Natural killer cell (primary cell): ENCODE data around the gene FAT2. TPM values are rescaled to one million over a fixed set of nuclear protein-coding genes. Genes with fewer than 3 reads are reported as not detected.

Experiments used
- ATAC-seq, 3 donors: fragments of 150-1000 bp in 2 of 3; fragments of 200-7000 bp in 1 of 3; cut with Tn5 transposase; 1 replicate in 1 of 3; 2 replicates in 2 of 3; pipeline ENCODE4 v1.10.0; 2021; ENCODE audit warnings: mild to moderate bottlenecking in 2 of 3, moderate library complexity in 2 of 3
- DNase-seq, 2 donors: peaks; one replicate each; pipeline versions ENCODE4 v3.0.0 to v3.0.0-alpha.2; 2013 to 2021; ENCODE audit warnings: mixed read lengths in 1 of 2
- H3K27ac ChIP-seq: one replicate; pipeline ENCODE4 v1.5.1; 2013; ENCODE audit warnings: mild to moderate bottlenecking, low read length
- H3K27me3 ChIP-seq: one replicate; pipeline ENCODE4 v1.6.1; 2013; ENCODE audit warnings: low read length; ENCODE audit not compliant: control insufficient read depth, insufficient read depth
- H3K36me3 ChIP-seq: one replicate; pipeline ENCODE4 v1.6.1; 2013; ENCODE audit warnings: low read length; ENCODE audit not compliant: control insufficient read depth, insufficient read depth
- H3K4me1 ChIP-seq: one replicate; pipeline ENCODE4 v1.6.1; 2013; ENCODE audit warnings: low read length; ENCODE audit not compliant: control insufficient read depth, insufficient read depth
- H3K4me3 ChIP-seq: one replicate; pipeline ENCODE4 v1.5.1; 2013; ENCODE audit warnings: low read length
- H3K9me3 ChIP-seq: one replicate; pipeline ENCODE4 v1.6.1; 2013; ENCODE audit warnings: low read length; ENCODE audit not compliant: control insufficient read depth, insufficient read depth
- H3K27ac Mint-ChIP-seq, 2 donors: one replicate each; pipeline ENCODE4 v1.8.0; 2022; ENCODE audit warnings: mild to moderate bottlenecking in 2 of 2, mixed read lengths in 2 of 2, moderate library complexity in 1 of 2
- H3K27me3 Mint-ChIP-seq, 2 donors: one replicate each; pipeline ENCODE4 v1.8.0; 2022; ENCODE audit warnings: low read depth in 2 of 2, mixed read lengths in 2 of 2
- H3K36me3 Mint-ChIP-seq: one replicate; pipeline ENCODE4 v1.8.0; 2022; ENCODE audit warnings: mixed read lengths
- H3K4me1 Mint-ChIP-seq, 2 donors: one replicate each; pipeline ENCODE4 v1.8.0; 2022; ENCODE audit warnings: mixed read lengths in 2 of 2
- H3K4me3 Mint-ChIP-seq: one replicate; pipeline ENCODE4 v1.8.0; 2022; ENCODE audit warnings: mild to moderate bottlenecking, moderate library complexity, mixed read lengths
- H3K9me3 Mint-ChIP-seq, 2 donors: one replicate each; pipeline ENCODE4 v1.8.0; 2022; ENCODE audit warnings: mixed read lengths in 2 of 2
- CTCF ChIP-seq: fragments of 200-600 bp; IDR thresholded peaks from one replicate; pipeline ENCODE4 v1.8.0; 2022; ENCODE audit warnings: antibody characterized with exemption
- WGBS: methylation state at CpG from one replicate; pipeline ENCODE4 v1.1.7; 2013; ENCODE audit warnings: missing lambda C conversion rate; ENCODE audit not compliant: insufficient coverage; 5-methylcytosine and 5-hydroxymethylcytosine counted together
- intact Hi-C: fragments of 100-400 bp; cut with micrococcal nuclease; formaldehyde crosslinking; loops from one replicate; pipeline ENCODE4 v1.14.2; 2022
- total RNA-seq, 4 donors: library from RNA; stranded (reverse); fragments of 120-200 nt in 1 of 4; gene quantifications; one replicate each; pipeline versions ENCODE4 v1.2.3 to v1.2.4, GENCODE V29; 2013 to 2022

Gene FAT2
- total RNA-seq, 3 donors from 2014 or later (not counting 1 experiment from before 2014, with no cell fraction given) = not detected

GRCh38 chr5:151602806-151603205 lies 11.7 kb upstream of the FAT2 start:
- no peak for TF ChIP-seq CTCF
- intact Hi-C loops = no loop called here
- Mint-ChIP-seq H3K27ac (no peak overlapping the region), H3K9me3 (no peaks in the 10 kb centered on the region), H3K4me1 (no peaks in the 10 kb centered on the region), H3K4me3 (no peak overlapping the region), H3K36me3 (no peaks in the 10 kb centered on the region), H3K27me3 (peaks cover 6 to 24% of the 10 kb centered on the region in 2 donors)
- Histone ChIP-seq H3K27ac (no peak overlapping the region), H3K27me3 (no peaks in the 10 kb centered on the region), H3K9me3 (no peaks in the 10 kb centered on the region), H3K36me3 (no peaks in the 10 kb centered on the region), H3K4me1 (no peaks in the 10 kb centered on the region), H3K4me3 (no peak overlapping the region)
- DNase-seq = no peak
- no peak for ATAC-seq

DNA sequence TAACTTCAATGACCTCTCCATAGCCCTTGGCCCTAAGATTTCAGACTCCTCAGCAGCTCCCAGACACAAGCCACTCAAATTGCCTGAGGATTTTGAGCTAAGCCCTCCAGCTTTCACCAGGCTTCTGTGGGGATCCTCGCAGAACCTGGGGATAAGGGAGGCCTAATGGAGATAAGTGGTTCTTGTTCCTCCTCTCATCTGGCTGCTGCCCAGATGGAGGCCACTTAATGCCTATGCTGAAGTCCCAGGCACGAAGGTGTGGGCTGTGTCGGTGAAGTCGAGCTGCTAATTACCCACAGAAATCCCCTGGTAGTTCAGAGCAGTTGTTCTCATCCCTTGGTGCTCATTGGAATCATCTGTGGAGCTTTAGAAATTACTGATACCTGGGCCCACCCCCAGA lies 10.3 kb upstream of the FAT2 start:
- H3K36me3 Mint-ChIP-seq = no peaks in the 10 kb centered on the region
- H3K4me1 Mint-ChIP-seq = no peaks in the 10 kb centered on the region
- no peaks in the 10 kb centered on the region for H3K4me1 ChIP-seq
- no peak overlapping the region for H3K27ac Mint-ChIP-seq
- intact Hi-C loops = no loop called here
- DNase-seq (no peak), ATAC-seq (no peak)
- no peaks in the 10 kb centered on the region for H3K9me3 ChIP-seq
- TF ChIP-seq CTCF = no peak
- H3K4me3 ChIP-seq = no peak overlapping the region
- H3K9me3 Mint-ChIP-seq = no peaks in the 10 kb centered on the region
- WGBS = 84% methylated on average over 4 of the region's 4 CpGs
- H3K27ac ChIP-seq = no peak overlapping the region
- H3K27me3 Mint-ChIP-seq = peaks cover 6 to 24% of the 10 kb centered on the region in 2 donors
- no peaks in the 10 kb centered on the region for H3K36me3 ChIP-seq
- no peaks in the 10 kb centered on the region for H3K27me3 ChIP-seq
- H3K4me3 Mint-ChIP-seq = no peak overlapping the region

DNA sequence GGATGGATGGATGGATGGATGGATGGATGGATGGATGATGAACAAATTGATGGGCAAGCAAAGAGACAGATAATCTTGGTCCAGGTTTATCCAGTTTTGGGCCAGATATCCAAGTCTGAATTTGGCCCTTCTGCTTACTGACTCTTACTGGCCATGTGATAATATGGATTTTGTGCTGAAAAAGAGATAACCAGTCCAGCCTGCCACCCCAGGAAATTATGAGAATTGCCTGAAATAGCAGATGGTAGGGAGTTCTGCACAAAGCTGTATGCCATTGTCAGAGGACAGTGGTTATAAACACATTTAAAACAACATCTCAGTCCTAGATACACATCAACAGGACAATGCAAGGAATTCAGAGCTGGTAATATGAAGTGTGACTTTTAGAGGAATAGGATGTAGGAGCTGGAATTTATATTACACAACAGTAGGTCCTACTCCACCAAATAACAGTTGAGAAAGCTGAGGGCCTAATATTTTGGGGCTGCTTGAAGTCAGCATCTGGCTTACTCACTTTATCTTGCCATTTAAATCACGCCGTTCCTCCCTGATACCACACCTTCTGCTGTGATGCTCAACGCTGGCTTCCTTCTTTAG lies 9.0 kb upstream of the FAT2 start:
- H3K9me3 Mint-ChIP-seq = no peaks in the 10 kb centered on the region
- H3K4me3 ChIP-seq = no peak overlapping the region
- no peaks in the 10 kb centered on the region for H3K4me1 ChIP-seq
- intact Hi-C loops = no loop called here
- no peak overlapping the region for H3K27ac Mint-ChIP-seq
- H3K36me3 Mint-ChIP-seq = no peaks in the 10 kb centered on the region
- ATAC-seq (no peak), DNase-seq (no peak)
- no peak for TF ChIP-seq CTCF
- H3K27me3 Mint-ChIP-seq = peaks cover 6 to 15% of the 10 kb centered on the region in 2 donors
- no peaks in the 10 kb centered on the region for H3K27me3 ChIP-seq
- H3K4me1 Mint-ChIP-seq = no peaks in the 10 kb centered on the region
- H3K4me3 Mint-ChIP-seq = no peak overlapping the region
- whole genome bisulfite sequencing = 94% methylated on average over 3 of the region's 3 CpGs
- no peak overlapping the region for H3K27ac ChIP-seq
- no peaks in the 10 kb centered on the region for H3K36me3 ChIP-seq
- H3K9me3 ChIP-seq = no peaks in the 10 kb centered on the region

GRCh38 chr5:151598984-151599383 lies 7.9 kb upstream of the FAT2 start:
- no peaks in the 10 kb centered on the region for H3K36me3 ChIP-seq
- Mint-ChIP-seq H3K36me3 (no peaks in the 10 kb centered on the region), H3K9me3 (no peaks in the 10 kb centered on the region), H3K27me3 (peaks cover 3 to 9% of the 10 kb centered on the region in 2 donors), H3K27ac (no peak overlapping the region), H3K4me1 (no peaks in the 10 kb centered on the region), H3K4me3 (no peak overlapping the region)
- intact Hi-C loops = no loop called here
- H3K27ac ChIP-seq = no peak overlapping the region
- H3K27me3 ChIP-seq = no peaks in the 10 kb centered on the region
- TF ChIP-seq CTCF = no peak
- WGBS = 43% methylated on average over 2 of the region's 2 CpGs
- no peaks in the 10 kb centered on the region for H3K9me3 ChIP-seq
- ATAC-seq (no peak), DNase-seq (no peak)
- H3K4me3 ChIP-seq = no peak overlapping the region
- no peaks in the 10 kb centered on the region for H3K4me1 ChIP-seq
